ENCODE data around the gene USP47.

Gene USP47

GRCh38 chr11:11871991-11872401 is 30.2 kb downstream of the USP47 start:
- DNase-seq, result no peak

DNA sequence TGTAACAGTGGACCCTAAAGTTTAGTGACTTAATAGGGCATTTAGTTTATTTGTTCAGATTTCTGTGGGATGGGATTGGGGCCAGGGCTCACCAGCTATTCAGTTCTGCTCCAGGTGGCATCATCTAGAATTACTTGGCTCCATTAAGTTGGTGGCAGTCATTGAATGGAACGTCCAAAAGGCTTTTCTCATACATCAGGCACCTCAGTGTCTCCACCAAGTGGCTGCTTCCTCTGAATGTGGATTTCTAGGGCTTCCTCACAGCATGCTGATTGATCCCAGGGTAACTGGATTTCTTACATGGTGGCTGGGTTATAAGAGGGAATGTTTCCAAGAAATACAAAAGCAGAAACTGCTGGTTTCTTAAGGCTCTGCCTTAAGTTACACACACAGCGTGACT is 34.7 kb downstream of the USP47 start:
- peak; percentile 49 for DNase-seq

DNA sequence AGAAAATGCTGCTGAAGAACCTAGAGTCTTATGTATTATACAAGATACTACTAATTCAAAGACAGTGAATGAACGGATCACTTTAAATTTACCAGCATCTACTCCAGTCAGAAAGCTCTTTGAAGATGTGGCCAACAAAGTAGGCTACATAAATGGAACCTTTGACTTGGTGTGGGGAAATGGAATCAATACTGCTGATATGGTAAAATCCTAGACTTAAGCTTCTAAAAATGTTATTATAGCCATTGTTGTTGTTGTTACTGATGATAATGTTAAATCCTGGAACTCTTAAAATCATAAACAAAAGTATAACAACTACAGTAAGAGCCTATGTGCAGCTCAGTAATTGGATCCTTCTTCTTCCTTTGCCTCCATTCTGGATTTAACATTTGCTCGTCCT is 38.4 kb downstream of the USP47 start:
- DNase-seq, result no peak

GRCh38 chr11:11882539-11882938 is 40.8 kb downstream of the USP47 start:
- DNase-seq, result no peak

- peak; percentile 45 for DNase-seq
Measured at GRCh38 chr11:11884351-11884750, 42.6 kb downstream of the USP47 start.

DNA sequence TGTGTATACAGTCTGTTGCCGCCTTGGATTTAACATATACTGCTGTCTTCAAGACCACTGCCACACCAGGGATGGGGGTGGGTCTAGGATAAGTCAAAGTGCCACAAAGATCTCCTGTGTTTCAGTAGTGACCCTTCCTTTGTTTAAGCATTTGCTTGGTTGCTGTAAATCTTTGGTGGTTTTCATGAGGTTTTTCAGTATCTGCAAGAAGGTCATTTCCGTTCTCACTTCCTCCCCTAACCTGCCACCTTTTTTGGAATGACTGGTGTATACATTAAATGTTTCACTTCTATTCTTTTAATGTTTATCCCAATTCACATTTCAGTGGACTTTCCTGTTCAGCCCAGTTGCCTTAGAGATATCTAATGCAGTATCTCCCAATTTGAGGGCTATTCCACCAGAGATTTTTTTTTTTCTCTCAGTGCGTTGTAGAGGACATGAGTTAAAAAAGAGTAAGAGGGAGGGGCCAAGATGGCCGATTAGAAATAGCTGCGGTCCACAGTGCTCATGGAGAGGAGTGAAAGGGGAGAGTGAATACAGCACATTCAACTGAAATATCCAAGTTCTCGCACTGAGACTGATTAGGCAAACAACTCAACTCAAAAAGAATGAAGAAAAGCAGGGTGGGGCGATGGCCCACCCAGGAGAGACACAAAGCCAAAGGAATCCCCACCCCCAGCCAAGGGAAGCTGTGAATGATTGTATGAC is 43.2 kb downstream of the USP47 start:
- no peak for DNase-seq

DNA sequence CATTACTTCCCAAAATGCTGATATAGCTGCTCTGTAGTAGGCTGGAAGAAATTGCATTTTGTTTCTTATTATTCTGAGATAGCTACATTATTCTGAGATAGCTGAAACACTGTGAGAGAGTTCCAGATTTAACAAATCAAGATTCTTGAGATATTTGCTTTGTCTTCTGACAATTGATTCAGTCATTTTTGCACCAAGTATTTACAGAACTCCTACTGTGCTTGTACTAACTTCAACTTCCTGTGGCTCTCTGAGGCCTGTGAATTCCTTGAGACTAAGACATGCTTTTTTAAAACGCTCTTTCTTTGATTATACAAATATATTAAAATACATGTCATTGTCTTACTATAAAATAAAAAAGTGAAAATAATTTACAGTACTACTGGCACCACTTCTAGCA is 52.7 kb downstream of the USP47 start:
- no peak for DNase-seq

GRCh38 chr11:11895672-11896071 is 53.9 kb downstream of the USP47 start:
- peak; percentile 31 for DNase-seq

GRCh38 chr11:11898648-11899047 is 56.9 kb downstream of the USP47 start:
- DNase-seq, result no peak

DNA sequence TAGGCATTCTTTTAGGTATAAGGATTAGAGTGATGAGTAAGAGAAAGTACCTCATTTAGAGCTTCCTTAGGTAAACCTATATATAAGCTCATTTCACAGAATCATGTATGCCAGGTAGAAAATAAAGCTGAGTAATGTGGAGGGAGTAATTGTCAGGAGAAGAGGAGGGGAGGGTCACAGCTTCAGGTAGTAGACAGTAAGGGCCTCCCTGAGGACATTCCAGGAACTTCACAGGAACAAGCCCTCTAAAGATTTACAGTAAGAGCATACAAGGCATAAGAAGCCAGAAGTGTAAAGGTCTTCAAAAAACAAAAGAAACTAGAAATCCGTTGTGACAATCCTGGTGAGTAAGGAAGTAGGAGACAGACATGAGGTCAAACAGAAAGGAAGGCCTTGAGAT is 57.6 kb downstream of the USP47 start:
- DNase-seq, result peak; percentile 10

DNA sequence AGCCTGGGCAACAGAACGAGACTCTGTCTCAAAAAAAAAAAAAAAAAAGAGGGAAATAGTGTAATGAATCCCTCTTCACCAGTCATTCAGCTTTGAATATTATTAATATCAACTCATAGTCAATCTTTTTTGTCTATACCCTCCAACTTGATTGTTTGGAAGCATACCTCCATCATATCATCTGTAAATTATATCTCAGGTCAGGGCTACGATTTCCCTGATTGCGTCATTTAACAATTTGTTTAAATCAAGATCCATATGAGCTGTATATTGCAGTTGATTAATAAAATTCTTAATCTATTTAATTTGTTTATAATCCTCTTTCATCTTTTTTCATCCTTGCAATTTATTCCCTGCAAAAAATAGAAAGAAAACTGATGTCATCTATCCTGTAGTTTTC is 60.2 kb downstream of the USP47 start:
- DNase-seq, result no peak

DNA sequence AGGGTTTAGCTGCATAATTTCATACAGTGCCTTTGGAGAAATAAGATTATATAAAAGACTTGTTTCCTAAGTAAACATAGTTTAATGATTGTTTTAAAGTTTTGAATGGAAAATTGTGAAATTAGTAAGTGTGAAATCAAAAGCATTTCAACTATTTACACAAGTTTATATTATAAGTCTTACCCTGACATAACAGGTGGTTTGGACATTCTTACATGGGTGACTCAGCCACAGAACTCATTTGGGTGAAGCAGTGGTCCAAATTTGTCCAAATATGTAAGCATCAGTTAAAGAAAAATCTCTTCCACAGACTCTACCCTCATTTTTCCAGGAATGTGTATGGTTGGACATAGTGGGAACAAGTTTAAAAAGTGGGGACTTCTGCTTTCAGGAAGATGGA is 68.0 kb downstream of the USP47 start:
- no peak for DNase-seq

DNA sequence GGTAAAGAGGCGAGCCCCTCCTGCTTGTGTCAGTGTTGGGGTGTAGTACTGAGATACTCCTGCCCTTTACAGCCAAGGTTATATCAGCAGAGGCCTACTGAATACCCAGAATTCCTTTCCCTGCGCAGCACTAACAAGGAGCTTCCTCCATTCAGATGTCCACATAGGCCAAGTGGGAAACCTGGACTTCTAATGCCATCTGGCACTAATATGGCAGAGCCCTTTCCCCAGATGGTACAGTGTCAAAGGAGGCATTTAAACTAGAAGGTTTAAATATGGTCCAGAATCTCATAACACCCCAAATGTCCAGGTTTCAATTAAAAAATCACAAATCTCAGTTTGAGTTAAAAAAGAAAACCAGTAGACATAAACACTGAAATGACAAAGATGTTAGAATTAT is 68.8 kb downstream of the USP47 start:
- DNase-seq, result no peak

DNA sequence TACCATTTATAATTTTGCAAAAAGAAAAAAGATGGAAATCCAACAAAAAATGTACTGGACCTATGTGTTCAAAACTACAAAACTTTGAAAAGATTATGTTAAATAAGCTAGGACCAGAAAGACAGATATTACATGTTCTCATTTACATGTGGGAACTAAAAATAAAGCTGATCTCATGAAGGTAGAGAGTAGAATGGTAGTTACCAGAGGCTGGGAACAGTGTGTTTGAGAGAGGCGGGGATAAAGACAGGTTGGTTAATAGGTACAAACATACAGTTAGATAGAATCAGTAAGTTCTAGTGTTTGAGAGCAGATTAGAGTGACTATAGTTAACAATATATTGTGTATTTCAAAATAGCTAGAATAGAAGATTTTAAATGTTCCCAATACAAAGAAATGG is 71.6 kb downstream of the USP47 start:
- DNase-seq, result no peak

- no peak for DNase-seq
Measured at GRCh38 chr11:11915625-11916024, 73.9 kb downstream of the USP47 start.

DNA sequence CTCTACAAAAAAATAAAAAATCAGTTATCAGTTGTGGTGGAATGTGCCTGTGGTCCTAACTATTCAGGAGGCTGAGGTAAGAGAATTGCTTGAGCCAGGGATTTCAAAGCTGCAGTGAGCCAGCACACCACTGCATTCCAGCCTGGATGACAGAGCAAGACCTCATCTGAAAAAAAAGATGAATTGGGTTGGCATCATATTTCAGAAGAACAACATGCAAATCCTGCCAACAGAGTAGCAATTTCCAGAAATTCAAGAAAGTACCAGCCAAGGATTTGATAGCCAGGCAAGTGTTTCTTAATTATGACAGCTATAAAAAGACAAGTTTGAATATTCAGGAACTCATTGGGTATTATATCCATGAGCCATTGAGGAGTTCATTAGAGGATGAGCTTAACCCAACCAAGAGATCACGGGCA is 75.2 kb downstream of the USP47 start:
- no peak for DNase-seq

- DNase-seq, result no peak
Measured at GRCh38 chr11:11923828-11924227, 82.1 kb downstream of the USP47 start.

- no peak for DNase-seq
Measured at GRCh38 chr11:11929920-11930319, 88.1 kb downstream of the USP47 start.

DNA sequence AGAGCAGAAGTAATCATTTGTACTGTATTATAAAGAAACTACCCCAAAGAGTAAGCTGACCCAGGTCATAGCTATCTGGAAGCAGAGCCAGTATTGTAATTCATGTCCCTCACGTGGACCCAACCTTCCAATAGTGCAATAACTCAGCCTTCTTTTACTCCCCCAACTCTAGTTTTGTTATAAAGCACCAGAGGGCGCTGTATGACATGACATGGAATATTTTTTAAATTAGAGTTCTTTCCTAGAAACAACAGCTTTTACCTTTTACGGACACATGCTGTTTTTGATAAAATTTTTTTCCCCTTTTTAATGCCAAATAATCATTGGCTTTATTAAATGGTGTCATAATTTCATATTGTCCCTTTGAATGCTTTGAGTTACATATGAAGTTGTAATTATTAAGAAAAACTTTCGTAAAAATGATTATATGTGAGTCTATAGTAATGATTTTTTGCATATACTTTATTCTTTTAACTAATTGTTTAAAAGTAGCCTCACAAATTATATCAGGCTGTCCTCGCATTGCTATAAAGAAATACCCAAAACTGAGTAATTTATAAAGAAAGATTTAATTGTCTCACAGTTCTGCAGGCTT is 89.8 kb downstream of the USP47 start:
- peak; percentile 82 for DNase-seq

DNA sequence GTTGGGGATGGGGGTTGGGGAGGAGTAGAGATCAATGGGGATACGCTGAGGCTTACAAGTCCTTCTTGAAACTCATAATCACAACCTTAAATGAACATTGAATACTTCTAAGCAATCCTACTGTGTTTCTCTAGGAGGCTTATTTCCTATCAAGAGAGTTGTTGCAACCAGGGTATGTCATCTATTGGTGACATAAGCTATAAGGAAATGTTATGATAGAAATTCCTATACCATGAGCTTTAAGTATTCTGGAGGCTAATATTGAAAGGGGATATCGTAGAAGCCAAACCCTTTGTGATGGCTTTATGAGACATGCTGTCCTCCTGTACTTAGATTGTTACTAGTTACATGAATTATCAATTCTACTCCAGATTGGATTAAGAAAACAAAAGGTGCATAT is 93.8 kb downstream of the USP47 start:
- DNase-seq, result no peak

GRCh38 chr11:11937433-11937832 is 95.7 kb downstream of the USP47 start:
- DNase-seq, result no peak

GRCh38 chr11:11937957-11938356 is 96.2 kb downstream of the USP47 start:
- no peak for DNase-seq

- DNase-seq, result no peak
Measured at GRCh38 chr11:11940551-11940950, 98.8 kb downstream of the USP47 start.

DNA sequence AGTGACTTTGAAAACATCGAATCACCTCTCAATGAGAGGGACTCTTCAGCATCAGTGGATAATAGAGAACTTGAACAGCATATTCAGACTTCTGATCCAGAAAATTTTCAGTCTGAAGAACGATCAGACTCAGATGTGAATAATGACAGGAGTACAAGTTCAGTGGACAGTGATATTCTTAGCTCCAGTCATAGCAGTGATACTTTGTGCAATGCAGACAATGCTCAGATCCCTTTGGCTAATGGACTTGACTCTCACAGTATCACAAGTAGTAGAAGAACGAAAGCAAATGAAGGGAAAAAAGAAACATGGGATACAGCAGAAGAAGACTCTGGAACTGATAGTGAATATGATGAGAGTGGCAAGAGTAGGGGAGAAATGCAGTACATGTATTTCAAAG is 100.9 kb downstream of the USP47 start:
- no peak for DNase-seq

GRCh38 chr11:11944444-11944843 is 102.7 kb downstream of the USP47 start:
- peak; percentile 41 for DNase-seq
